Endodermal cell (in vitro differentiated cells): ENCODE data around the gene SLC22A24. TPM values are rescaled to one million over a fixed set of nuclear protein-coding genes. Genes with fewer than 3 reads are reported as not detected.
"Not testable (repeated sequence)": the region's sequence is repeated elsewhere in the genome, so short reads cannot be mapped to it uniquely, and the experiment has no call there.

Experiments used
- DNase-seq: peaks from one replicate; pipeline ENCODE4 v3.0.0-alpha.2; 2017
- H3K27ac ChIP-seq: 2 replicates; pipeline ENCODE4 v1.5.1; 2013; ENCODE audit warnings: mild to moderate bottlenecking, low read depth, low read length, moderate library complexity
- H3K27me3 ChIP-seq: 2 replicates; pipeline ENCODE4 v1.6.1; 2013; ENCODE audit warnings: mild to moderate bottlenecking, low read length, moderate library complexity; ENCODE audit not compliant: insufficient read depth, control insufficient read depth, poor library complexity, severe bottlenecking
- H3K36me3 ChIP-seq: 2 replicates; pipeline ENCODE4 v1.7.0; 2013; ENCODE audit warnings: mild to moderate bottlenecking, low read length, moderate library complexity; ENCODE audit not compliant: control insufficient read depth, insufficient read depth
- H3K4me1 ChIP-seq: one replicate; pipeline ENCODE4 v1.7.0; 2013; ENCODE audit warnings: low read length; ENCODE audit not compliant: control insufficient read depth, insufficient read depth
- H3K4me3 ChIP-seq: 2 replicates; pipeline ENCODE4 v1.5.1; 2013; ENCODE audit warnings: mild to moderate bottlenecking, low read length, moderate library complexity
- H3K9ac ChIP-seq: 2 replicates; pipeline ENCODE4 v1.6.1; 2013; ENCODE audit warnings: mild to moderate bottlenecking, low read length, moderate library complexity; ENCODE audit not compliant: poor library complexity, severe bottlenecking; ENCODE audit errors: extremely low read depth
- H3K9me3 ChIP-seq: 2 replicates; pipeline ENCODE4 v1.6.1; 2013; ENCODE audit warnings: mild to moderate bottlenecking, low read length, moderate library complexity; ENCODE audit not compliant: control insufficient read depth
- H3K27ac Mint-ChIP-seq: 2 replicates; pipeline ENCODE4 v1.8.0; 2020; ENCODE audit warnings: mixed read lengths
- H3K27me3 Mint-ChIP-seq: 2 replicates; pipeline ENCODE4 v1.8.0; 2021; ENCODE audit warnings: mild to moderate bottlenecking, mixed read lengths; ENCODE audit not compliant: insufficient read depth
- H3K36me3 Mint-ChIP-seq: 2 replicates; pipeline ENCODE4 v1.8.0; 2020; ENCODE audit warnings: low read depth, mixed read lengths
- H3K4me1 Mint-ChIP-seq: 2 replicates; pipeline ENCODE4 v1.8.0; 2020; ENCODE audit warnings: mixed read lengths
- H3K4me3 Mint-ChIP-seq: 2 replicates; pipeline ENCODE4 v1.8.0; 2020; ENCODE audit warnings: mild to moderate bottlenecking, moderate library complexity, mixed read lengths
- H3K9me3 Mint-ChIP-seq: 2 replicates; pipeline ENCODE4 v1.8.0; 2020; ENCODE audit warnings: mild to moderate bottlenecking, mixed read lengths
- CTCF ChIP-seq: fragments of 200-600 bp; sonication (generic); conservative IDR thresholded peaks from 2 replicates; pipeline ENCODE4 v1.5.0; 2021; ENCODE audit warnings: antibody characterized with exemption, mild to moderate bottlenecking
- WGBS, 2 experiments: methylation state at CpG; one replicate each; pipeline versions ENCODE4 v1.1.5 to v1.1.7; 2013; ENCODE audit warnings: missing lambda C conversion rate in 2 of 2, mixed read lengths in 1 of 2; ENCODE audit not compliant: insufficient coverage in 1 of 2, insufficient read length in 1 of 2; 5-methylcytosine and 5-hydroxymethylcytosine counted together
- total RNA-seq, 2 donors: library from RNA; stranded (reverse); fragmentation: NEBNext Ultra II Directional in 1 of 2; extraction: Animal tissue kit (Norgen Biotek cat#: 25700) in 1 of 2; gene quantifications; 2 replicates in 1 of 2; 3 replicates in 1 of 2; pipeline ENCODE4 v1.2.1, GENCODE V29; 2021

SLC22A24 gene
- total RNA-seq, 2 donors from 2014 or later: not detected

- H3K9me3 Mint-ChIP-seq: peaks cover 32% of the 10 kb centered on the region
- H3K27ac Mint-ChIP-seq: no peak overlapping the region
- peaks cover 23% of the 10 kb centered on the region for H3K9me3 ChIP-seq
- DNase-seq: no peak
- TF ChIP-seq CTCF: no peak
- H3K4me3 Mint-ChIP-seq: no peak overlapping the region
- H3K27me3 ChIP-seq: no peaks in the 10 kb centered on the region
- no peaks in the 10 kb centered on the region for H3K27me3 Mint-ChIP-seq
- H3K27ac ChIP-seq: no peak overlapping the region
- no peaks in the 10 kb centered on the region for H3K4me1 ChIP-seq
- no peaks in the 10 kb centered on the region for H3K36me3 ChIP-seq
- H3K4me1 Mint-ChIP-seq: no peaks in the 10 kb centered on the region
- H3K9ac ChIP-seq: no peak overlapping the region
- WGBS, 2 experiments: 89 to 93% methylated on average over 3 of the region's 3 CpGs
- H3K4me3 ChIP-seq: no peak overlapping the region
- peaks cover 3% of the 10 kb centered on the region for H3K36me3 Mint-ChIP-seq
Measured at GRCh38 chr11:63099555-63099954, 44.5 kb downstream of the SLC22A24 start.

GRCh38 chr11:63080682-63081081 lies 63.3 kb downstream of the SLC22A24 start:
- Histone ChIP-seq H3K4me1 (no peaks in the 10 kb centered on the region), H3K27me3 (no peaks in the 10 kb centered on the region), H3K36me3 (no peaks in the 10 kb centered on the region), H3K27ac (no peak overlapping the region), H3K9me3 (peaks cover 10% of the 10 kb centered on the region), H3K9ac (no peak overlapping the region), H3K4me3 (no peak overlapping the region)
- Mint-ChIP-seq H3K36me3 (no peaks in the 10 kb centered on the region), H3K27ac (no peak overlapping the region), H3K4me1 (no peaks in the 10 kb centered on the region), H3K9me3 (peaks cover 26% of the 10 kb centered on the region), H3K4me3 (no peak overlapping the region), H3K27me3 (peaks cover 3% of the 10 kb centered on the region)
- 75 to 100% methylated on average over 1 to 2 of the region's 2 CpGs for WGBS, 2 experiments
- DNase-seq: no peak
- TF ChIP-seq CTCF: no peak

GRCh38 chr11:63046203-63046602 lies 97.8 kb downstream of the SLC22A24 start:
- WGBS, 2 experiments: 71% methylated on average over 1 of the region's 1 CpG
- not testable (repeated sequence) for H3K4me3 ChIP-seq, H3K27ac Mint-ChIP-seq, H3K27ac ChIP-seq, H3K36me3 ChIP-seq, H3K36me3 Mint-ChIP-seq, H3K9ac ChIP-seq, H3K27me3 ChIP-seq, H3K4me3 Mint-ChIP-seq, H3K4me1 ChIP-seq, DNase-seq, H3K4me1 Mint-ChIP-seq
- H3K9me3 ChIP-seq: peaks cover 17% of the 10 kb centered on the region
- H3K9me3 Mint-ChIP-seq: peaks cover 40% of the 10 kb centered on the region
- peaks cover 13% of the 10 kb centered on the region for H3K27me3 Mint-ChIP-seq

GRCh38 chr11:63042596-63042995 lies 101.4 kb downstream of the SLC22A24 start:
- H3K27ac Mint-ChIP-seq: no peak overlapping the region
- H3K27me3 Mint-ChIP-seq: peaks cover 11% of the 10 kb centered on the region
- H3K4me3 ChIP-seq: no peak overlapping the region
- DNase-seq: no peak
- no peaks in the 10 kb centered on the region for H3K4me1 Mint-ChIP-seq
- WGBS, 2 experiments: 89 to 93% methylated on average over 3 of the region's 3 CpGs
- H3K4me3 Mint-ChIP-seq: no peak overlapping the region
- peaks cover 8% of the 10 kb centered on the region for H3K9me3 ChIP-seq
- H3K36me3 Mint-ChIP-seq: no peaks in the 10 kb centered on the region
- peaks cover 41% of the 10 kb centered on the region for H3K9me3 Mint-ChIP-seq
- no peaks in the 10 kb centered on the region for H3K36me3 ChIP-seq
- no peak for TF ChIP-seq CTCF
- no peaks in the 10 kb centered on the region for H3K4me1 ChIP-seq
- no peaks in the 10 kb centered on the region for H3K27me3 ChIP-seq
- H3K9ac ChIP-seq: no peak overlapping the region
- H3K27ac ChIP-seq: no peak overlapping the region
